B cell (primary cell): ENCODE results near the gene SPHKAP. TPM values are rescaled to one million over a fixed set of nuclear protein-coding genes. Genes with fewer than 3 reads are reported as not detected.

Experiments
- ATAC-seq: fragments of 200-7000 bp; cut with Tn5 transposase; one replicate; pipeline ENCODE4 v1.10.0; 2021; ENCODE audit warnings: low read depth, mild to moderate bottlenecking, moderate number of reproducible peaks, moderate library complexity
- CTCF ChIA-PET: fragments of 350-600 bp; sonication (Branson Sonifier 250); formaldehyde crosslinking; loops from one replicate; lab custom pipeline; 2021; ENCODE audit warnings: antibody characterized with exemption, inconsistent platforms; lab: Charles Lee
- POLR2A ChIA-PET: fragments of 350-600 bp; sonication (Branson Sonifier 250); formaldehyde crosslinking; loops from one replicate; lab custom pipeline; 2021; ENCODE audit warnings: antibody characterized with exemption; lab: Charles Lee
- DNase-seq: peaks from one replicate; pipeline ENCODE4 v3.0.0; 2013
- H2AFZ ChIP-seq: 2 replicates; pipeline ENCODE4 v1.6.1; 2012; ENCODE audit warnings: mild to moderate bottlenecking, low read depth, low read length; ENCODE audit not compliant: insufficient read depth, poor library complexity, severe bottlenecking
- H3K27ac ChIP-seq, 2 donors: 1 replicate in 1 of 2; 2 replicates in 1 of 2; pipeline ENCODE4 v1.5.1; 2012 to 2013; ENCODE audit warnings: low read length in 2 of 2, mild to moderate bottlenecking in 2 of 2, moderate library complexity in 1 of 2
- H3K27me3 ChIP-seq, 4 experiments: fragments of 200-600 bp in 1 of 4; sonication (generic) in 1 of 4; replicated peaks in 1 of 4; 1 replicate in 2 of 4; 2 replicates in 2 of 4; pipeline versions ENCODE4 v1.6.1 to v1.7.0; 2013 to 2016; ENCODE audit warnings: low read length in 3 of 4, mild to moderate bottlenecking in 2 of 4, mixed read lengths in 1 of 4, moderate library complexity in 1 of 4; ENCODE audit not compliant: insufficient read depth in 4 of 4, control insufficient read depth in 3 of 4; ENCODE audit errors: control extremely low read depth in 1 of 4
- H3K36me3 ChIP-seq, 2 experiments: replicated peaks in 1 of 2; 1 replicate in 1 of 2; 2 replicates in 1 of 2; pipeline versions ENCODE4 v1.6.1 to v1.7.1; 2013; ENCODE audit warnings: low read length in 1 of 2; ENCODE audit not compliant: insufficient read depth in 2 of 2, control insufficient read depth in 1 of 2; ENCODE audit errors: control extremely low read depth in 1 of 2, extremely low read depth in 1 of 2
- H3K4me1 ChIP-seq, 2 donors: fragments of 200-600 bp in 1 of 2; sonication (generic) in 1 of 2; 1 replicate in 1 of 2; 2 replicates in 1 of 2; pipeline versions ENCODE4 v1.5.1 to v1.6.1; 2013 to 2017; ENCODE audit warnings: low read length in 2 of 2; ENCODE audit not compliant: control insufficient read depth in 2 of 2, insufficient read depth in 2 of 2
- H3K4me2 ChIP-seq: replicated peaks from 2 replicates; pipeline ENCODE3; 2012; ENCODE audit warnings: mild to moderate bottlenecking, low read depth, low read length; ENCODE audit not compliant: poor library complexity, severe bottlenecking
- H3K4me3 ChIP-seq, 5 experiments: fragments of 200-600 bp in 1 of 5; sonication (generic) in 1 of 5; 1 replicate in 3 of 5; 2 replicates in 2 of 5; pipeline versions ENCODE4 v1.5.1 to v1.7.0; 2011 to 2016; ENCODE audit warnings: low read length in 4 of 5, mild to moderate bottlenecking in 4 of 5, low read depth in 2 of 5, control low read depth in 1 of 5, moderate library complexity in 1 of 5; ENCODE audit not compliant: insufficient read depth in 1 of 5; ENCODE audit errors: control extremely low read depth in 1 of 5, extremely low read depth in 1 of 5
- H3K79me2 ChIP-seq: fragments of 200-600 bp; sonication (generic); one replicate; pipeline ENCODE4 v1.6.0; 2016; ENCODE audit warnings: low read length; ENCODE audit not compliant: control insufficient read depth, insufficient read depth
- H3K9ac ChIP-seq: fragments of 200-600 bp; sonication (generic); 2 replicates; pipeline ENCODE4 v1.6.1; 2017; ENCODE audit warnings: mild to moderate bottlenecking, low read length, moderate library complexity
- H3K9me3 ChIP-seq, 3 donors: one replicate each; pipeline versions ENCODE4 v1.6.1 to v1.7.1; 2013; ENCODE audit warnings: low read length in 2 of 3; ENCODE audit not compliant: control insufficient read depth in 2 of 3, insufficient read depth in 1 of 3; ENCODE audit errors: control extremely low read depth in 1 of 3
- H4K20me1 ChIP-seq: 2 replicates; pipeline ENCODE4 v1.6.0; 2012; ENCODE audit warnings: mild to moderate bottlenecking, low read length; ENCODE audit not compliant: insufficient read depth, control insufficient read depth, poor library complexity, severe bottlenecking
- H3K27ac Mint-ChIP-seq: one replicate; pipeline ENCODE4 v1.8.0; 2021; ENCODE audit warnings: mixed read lengths
- H3K27me3 Mint-ChIP-seq: one replicate; pipeline ENCODE4 v1.8.0; 2021; ENCODE audit warnings: mixed read lengths
- H3K4me1 Mint-ChIP-seq: one replicate; pipeline ENCODE4 v1.8.0; 2021; ENCODE audit warnings: mixed read lengths
- H3K4me3 Mint-ChIP-seq: one replicate; pipeline ENCODE4 v1.8.0; 2021; ENCODE audit warnings: mixed read lengths
- H3K9me3 Mint-ChIP-seq: one replicate; pipeline ENCODE4 v1.8.0; 2022; ENCODE audit warnings: mixed read lengths; ENCODE audit not compliant: insufficient read depth
- EZH2 ChIP-seq: IDR thresholded peaks from 2 replicates; pipeline ENCODE4 v1.6.1; 2012; ENCODE audit warnings: borderline replicate concordance, low read depth, mild to moderate bottlenecking, moderate library complexity, low read length; ENCODE audit not compliant: insufficient read depth, poor library complexity, severe bottlenecking
- WGBS: methylation state at CpG from one replicate; pipeline ENCODE4 v1.1.5; 2013; ENCODE audit warnings: missing lambda C conversion rate; ENCODE audit not compliant: insufficient coverage; 5-methylcytosine and 5-hydroxymethylcytosine counted together
- intact Hi-C: fragments of 100-400 bp; cut with micrococcal nuclease; formaldehyde crosslinking; loops from one replicate; pipeline ENCODE4 v1.10.0; 2022
- polyA plus RNA-seq: library from polyadenylated mRNA; depleted of rRNA; stranded (reverse); fragments of >200 nt; gene quantifications from 2 replicates; pipeline ENCODE4 v1.2.3, GENCODE V29; 2012
- total RNA-seq, 2 donors: library from RNA; stranded (reverse); fragments of 120-200 nt in 1 of 2; gene quantifications; 1 replicate in 1 of 2; 2 replicates in 1 of 2; pipeline versions ENCODE4 v1.2.3 to v1.2.4, GENCODE V29; 2013 to 2022
- TF ChIP-seq, protein P1 (sequence below): fragments of 200-600 bp; IDR thresholded peaks from one replicate; pipeline ENCODE4 v1.8.0; 2022; ENCODE audit warnings: antibody characterized with exemption, mild to moderate bottlenecking

The SPHKAP gene
- total and polyA plus RNA-seq, 2 donors (not counting 1 experiment from before 2014, with no cell fraction given), result not detected

DNA sequence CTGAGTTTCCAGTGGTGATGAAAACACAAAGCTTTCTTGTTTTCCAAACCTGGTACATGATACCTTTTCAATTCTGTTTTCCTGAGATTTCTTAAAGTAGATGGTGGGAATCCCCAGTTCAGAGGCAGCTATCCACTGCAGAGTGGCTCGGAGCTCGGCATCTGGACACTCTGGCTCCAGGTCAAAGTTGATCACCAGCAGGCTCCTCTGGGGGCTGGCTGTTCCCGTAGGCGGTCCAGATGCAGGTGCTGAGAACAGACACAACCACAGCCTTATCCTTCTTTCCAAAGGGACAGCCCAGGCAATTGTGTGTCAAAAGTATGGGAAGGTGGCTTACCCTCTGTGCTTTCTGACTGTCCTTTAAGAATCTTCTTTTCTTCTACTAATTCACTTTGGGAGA lies 190.6 kb downstream of the SPHKAP start:
- ATAC-seq (no peak), DNase-seq (no peak)
- TF ChIP-seq EZH2, result no peak
- TF ChIP-seq, protein P1, sequence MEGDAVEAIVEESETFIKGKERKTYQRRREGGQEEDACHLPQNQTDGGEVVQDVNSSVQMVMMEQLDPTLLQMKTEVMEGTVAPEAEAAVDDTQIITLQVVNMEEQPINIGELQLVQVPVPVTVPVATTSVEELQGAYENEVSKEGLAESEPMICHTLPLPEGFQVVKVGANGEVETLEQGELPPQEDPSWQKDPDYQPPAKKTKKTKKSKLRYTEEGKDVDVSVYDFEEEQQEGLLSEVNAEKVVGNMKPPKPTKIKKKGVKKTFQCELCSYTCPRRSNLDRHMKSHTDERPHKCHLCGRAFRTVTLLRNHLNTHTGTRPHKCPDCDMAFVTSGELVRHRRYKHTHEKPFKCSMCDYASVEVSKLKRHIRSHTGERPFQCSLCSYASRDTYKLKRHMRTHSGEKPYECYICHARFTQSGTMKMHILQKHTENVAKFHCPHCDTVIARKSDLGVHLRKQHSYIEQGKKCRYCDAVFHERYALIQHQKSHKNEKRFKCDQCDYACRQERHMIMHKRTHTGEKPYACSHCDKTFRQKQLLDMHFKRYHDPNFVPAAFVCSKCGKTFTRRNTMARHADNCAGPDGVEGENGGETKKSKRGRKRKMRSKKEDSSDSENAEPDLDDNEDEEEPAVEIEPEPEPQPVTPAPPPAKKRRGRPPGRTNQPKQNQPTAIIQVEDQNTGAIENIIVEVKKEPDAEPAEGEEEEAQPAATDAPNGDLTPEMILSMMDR, result no peak
- intact Hi-C loops, result no loop called here
- Histone ChIP-seq H3K4me2 (no peak overlapping the region), H3K9ac (no peak overlapping the region), H2AFZ (no peak overlapping the region), H3K4me3 (no peak overlapping the region), H3K36me3 (no peaks in the 10 kb centered on the region), H3K27ac (no peak overlapping the region), H3K27me3 (no peaks in the 10 kb centered on the region), H3K9me3 (no peaks in the 10 kb centered on the region), H3K4me1 (no peaks in the 10 kb centered on the region), H4K20me1 (no peaks in the 10 kb centered on the region), H3K79me2 (no peaks in the 10 kb centered on the region)
- no peaks in the 10 kb centered on the region for H3K4me1 Mint-ChIP-seq
- no peaks in the 10 kb centered on the region for H3K27me3 Mint-ChIP-seq
- no peaks in the 10 kb centered on the region for H3K9me3 Mint-ChIP-seq
- no peak overlapping the region for H3K27ac Mint-ChIP-seq
- ChIA-PET CTCF (no interaction called here), POLR2A (no interaction called here)
- WGBS, result 75% methylated on average over 2 of the region's 4 CpGs
- H3K4me3 Mint-ChIP-seq, result no peak overlapping the region

DNA sequence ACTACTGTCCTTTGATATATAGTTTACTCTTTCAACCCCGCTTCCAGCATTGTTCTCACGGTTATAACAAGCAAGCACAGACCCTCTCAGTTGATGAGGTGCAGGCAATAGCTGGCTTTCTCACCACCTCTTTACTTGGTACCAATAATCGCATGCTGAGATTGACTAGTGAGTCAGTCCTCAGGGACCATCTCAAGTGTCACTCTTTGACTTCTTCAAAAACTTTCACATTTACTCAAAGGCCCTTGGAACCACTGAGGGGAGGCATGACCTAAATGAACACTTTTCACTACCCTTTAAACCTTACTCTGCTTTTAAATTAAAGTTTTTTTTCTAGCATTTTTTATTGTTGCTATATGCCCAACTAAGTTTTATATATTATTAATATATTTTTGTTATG lies 208.2 kb downstream of the SPHKAP start:
- no peaks in the 10 kb centered on the region for H3K4me1 ChIP-seq
- no peaks in the 10 kb centered on the region for H3K9me3 ChIP-seq
- no peak overlapping the region for H2AFZ ChIP-seq
- Mint-ChIP-seq H3K27me3 (no peaks in the 10 kb centered on the region), H3K9me3 (no peaks in the 10 kb centered on the region), H3K4me3 (no peak overlapping the region), H3K27ac (no peak overlapping the region), H3K4me1 (no peaks in the 10 kb centered on the region)
- TF ChIP-seq EZH2, result no peak
- TF ChIP-seq, protein P1, result no peak
- H3K4me3 ChIP-seq, result no peak overlapping the region
- no peaks in the 10 kb centered on the region for H3K36me3 ChIP-seq
- DNase-seq (no peak), ATAC-seq (no peak)
- POLR2A ChIA-PET, result no interaction called here
- no peak overlapping the region for H3K27ac ChIP-seq
- H3K27me3 ChIP-seq, result no peaks in the 10 kb centered on the region
- H4K20me1 ChIP-seq, result no peaks in the 10 kb centered on the region
- no peak overlapping the region for H3K4me2 ChIP-seq
- 87% methylated on average over 3 of the region's 3 CpGs for WGBS
- CTCF ChIA-PET, result no interaction called here
- H3K9ac ChIP-seq, result no peak overlapping the region
- H3K79me2 ChIP-seq, result no peaks in the 10 kb centered on the region
- intact Hi-C loops, result no loop called here
